ENCODE results near the gene AMHR2.
"Not testable (repeated sequence)": the region's sequence is repeated elsewhere in the genome, so short reads cannot be mapped to it uniquely, and the experiment has no call there.

Gene AMHR2

GRCh38 chr12:53413485-53414204, 10.0 kb upstream of the AMHR2 start:
- Histone ChIP-seq H3K27ac (peak overlapping the region in 3 of 21 experiments; percentile 8 to 69 (median 37)), H3K4me3 (no peak overlapping the region)

- Histone ChIP-seq H3K27ac (peak overlapping the region in 1 of 21 experiments; percentile 31), H3K4me3 (no peak overlapping the region)
These were observed 8.8 kb upstream of the AMHR2 start for GRCh38 chr12:53414756-53415417.

- peak overlapping the region in 1 of 21 experiments; percentile 31 for H3K27ac ChIP-seq
- not testable (repeated sequence) for H3K4me3 ChIP-seq
These were observed 7.8 kb upstream of the AMHR2 start for GRCh38 chr12:53415752-53416389.

GRCh38 chr12:53417291-53417816, 6.3 kb upstream of the AMHR2 start:
- H3K27ac ChIP-seq, H3K4me3 ChIP-seq: not testable (repeated sequence)

- no peak overlapping the region for H3K27ac ChIP-seq
These were observed 5.4 kb upstream of the AMHR2 start for GRCh38 chr12:53418221-53418620.

GRCh38 chr12:53419756-53420155, 3.9 kb upstream of the AMHR2 start:
- Histone ChIP-seq H3K4me3 (no peak overlapping the region), H3K27ac (no peak overlapping the region)

More at GRCh38 chr12:53418221-53418620, 5.4 kb upstream of the AMHR2 start:
- H3K4me3 ChIP-seq: no peak overlapping the region

- not testable (repeated sequence) for H3K4me3 ChIP-seq, H3K27ac ChIP-seq
These were observed 1.4 kb upstream of the AMHR2 start for GRCh38 chr12:53422247-53422646.

- Histone ChIP-seq H3K4me3 (no peak overlapping the region), H3K27ac (no peak overlapping the region)
These were observed 1.2 kb downstream of the AMHR2 start for GRCh38 chr12:53424626-53425514.

- H3K27ac ChIP-seq: no peak overlapping the region
- no peak overlapping the region for H3K4me3 ChIP-seq
These were observed 2.0 kb downstream of the AMHR2 start for GRCh38 chr12:53425515-53426150.

GRCh38 chr12:53427905-53428594, 4.4 kb downstream of the AMHR2 start:
- peak overlapping the region in 1 of 21 experiments; percentile 50 for H3K27ac ChIP-seq
- no peak overlapping the region for H3K4me3 ChIP-seq

- Histone ChIP-seq H3K4me3 (no peak overlapping the region), H3K27ac (peak overlapping the region in 1 of 21 experiments; percentile 50)
These were observed 5.1 kb downstream of the AMHR2 start for GRCh38 chr12:53428741-53429140.

GRCh38 chr12:53430116-53430515, 6.5 kb downstream of the AMHR2 start:
- H3K4me3 ChIP-seq: no peak overlapping the region

GRCh38 chr12:53431187-53431586, 7.5 kb downstream of the AMHR2 start:
- Histone ChIP-seq H3K27ac (no peak overlapping the region), H3K4me3 (no peak overlapping the region)

More at GRCh38 chr12:53430116-53430515, 6.5 kb downstream of the AMHR2 start:
- no peak overlapping the region for H3K27ac ChIP-seq

GRCh38 chr12:53435326-53435725, 11.7 kb downstream of the AMHR2 start:
- not testable (repeated sequence) for H3K4me3 ChIP-seq, H3K27ac ChIP-seq

GRCh38 chr12:53439582-53439981, 15.9 kb downstream of the AMHR2 start:
- not testable (repeated sequence) for H3K27ac ChIP-seq, H3K4me3 ChIP-seq

- peak within 1 kb of the TSS in 20 of 21 experiments; percentile 69 to 96 (median 87) for H3K27ac ChIP-seq
- H3K4me3 ChIP-seq: peak within 1 kb of the TSS; percentile 62 to 84 (median 78)
These were observed 17.6 kb downstream of the AMHR2 start, which contains the start of gene PRR13 for GRCh38 chr12:53441040-53441833. Gene PRR13 (plus strand): TSS chr12:53441734. CDS start chr12:53442715, 981 bp downstream.

GRCh38 chr12:53443955-53444354, 20.3 kb downstream of the AMHR2 start:
- no peak overlapping the region for H3K4me3 ChIP-seq

More at GRCh38 chr12:53443955-53444354, 20.3 kb downstream of the AMHR2 start:
- peak overlapping the region in 1 of 21 experiments; percentile 6 for H3K27ac ChIP-seq
